HTERT RPE-1 (cell line): ENCODE results near the gene NBEA.

Experiments used
- in situ Hi-C: fragments of 300-500 bp; cut with MboI; formaldehyde crosslinking; loops from 4 replicates; pipeline ENCODE4 v1.14.3; 2020; ENCODE audit warnings: low sequenced_read_pairs

NBEA gene

DNA sequence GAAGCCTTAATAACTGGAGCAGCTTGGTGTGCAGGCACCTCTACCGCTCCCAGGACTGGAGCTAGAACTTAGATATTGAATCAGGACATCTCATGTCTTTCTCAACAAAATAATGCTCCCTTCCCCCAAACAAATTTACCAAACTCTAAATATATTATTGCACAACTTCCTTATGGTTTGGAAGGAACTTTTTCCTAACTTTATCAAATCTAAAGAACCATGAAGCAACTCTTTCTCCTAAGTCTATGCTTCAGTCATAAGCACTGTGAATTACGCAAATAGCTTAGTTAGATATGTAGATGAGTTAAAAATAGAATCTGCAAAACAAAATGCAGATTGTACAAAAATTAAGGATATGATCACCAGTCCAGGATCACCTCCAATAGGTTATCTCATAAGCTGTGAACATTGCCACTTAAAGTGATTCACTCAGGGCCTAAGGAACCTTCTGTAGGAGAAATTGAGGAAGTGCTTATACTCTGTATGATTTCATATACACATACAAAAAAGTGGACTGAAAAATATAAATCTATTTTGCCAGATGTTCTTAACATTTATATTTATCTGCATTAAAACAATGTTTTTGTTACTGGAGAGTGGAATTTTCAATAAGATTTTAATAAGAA, 554.8 kb downstream of the NBEA start:
- in situ Hi-C loops, result no loop called here

GRCh38 chr13:35498231-35498630, 556.2 kb downstream of the NBEA start:
- in situ Hi-C loops, result no loop called here

- in situ Hi-C loops, result no loop called here
Observed at GRCh38 chr13:35499196-35499662, 557.2 kb downstream of the NBEA start.

DNA sequence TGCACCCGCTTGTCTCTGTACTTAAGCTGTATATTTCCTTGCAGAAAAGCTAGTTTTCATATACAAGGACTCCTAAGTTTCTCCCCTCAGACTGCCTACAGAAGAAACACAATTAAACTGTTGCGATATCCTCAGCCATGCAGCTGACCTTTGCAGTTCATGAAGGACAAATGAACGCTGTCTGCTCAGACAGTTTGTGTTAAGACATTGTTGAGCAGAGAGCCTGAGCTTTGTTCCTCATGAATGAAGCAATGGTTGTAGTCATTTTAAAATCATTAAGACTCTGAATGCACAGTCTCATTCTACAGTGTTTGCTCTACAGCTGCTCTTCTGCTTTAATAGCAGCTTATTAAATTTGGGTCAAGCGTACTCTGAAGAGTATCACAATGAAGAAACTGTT, 557.6 kb downstream of the NBEA start:
- in situ Hi-C loops, result no loop called here

DNA sequence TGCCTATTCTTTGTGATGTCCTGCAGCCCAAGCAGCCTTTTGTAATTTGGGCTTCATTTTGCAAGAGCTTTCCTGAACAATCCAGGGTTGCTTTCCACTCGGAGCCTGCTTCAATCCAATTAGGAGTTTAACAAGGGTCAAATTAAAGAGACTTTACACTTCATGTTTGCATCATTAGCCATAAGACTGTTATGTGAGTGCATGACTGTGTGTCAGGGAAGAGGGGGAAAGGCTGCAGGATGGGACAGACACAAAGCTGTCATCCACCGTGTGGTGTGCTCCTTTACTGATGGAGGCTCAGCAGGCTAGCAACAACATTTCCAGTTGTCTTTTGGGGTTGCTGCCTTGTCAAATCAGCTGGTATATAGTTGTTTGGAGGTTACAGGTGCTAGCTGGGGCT, 558.1 kb downstream of the NBEA start:
- in situ Hi-C loops, result no loop called here

DNA sequence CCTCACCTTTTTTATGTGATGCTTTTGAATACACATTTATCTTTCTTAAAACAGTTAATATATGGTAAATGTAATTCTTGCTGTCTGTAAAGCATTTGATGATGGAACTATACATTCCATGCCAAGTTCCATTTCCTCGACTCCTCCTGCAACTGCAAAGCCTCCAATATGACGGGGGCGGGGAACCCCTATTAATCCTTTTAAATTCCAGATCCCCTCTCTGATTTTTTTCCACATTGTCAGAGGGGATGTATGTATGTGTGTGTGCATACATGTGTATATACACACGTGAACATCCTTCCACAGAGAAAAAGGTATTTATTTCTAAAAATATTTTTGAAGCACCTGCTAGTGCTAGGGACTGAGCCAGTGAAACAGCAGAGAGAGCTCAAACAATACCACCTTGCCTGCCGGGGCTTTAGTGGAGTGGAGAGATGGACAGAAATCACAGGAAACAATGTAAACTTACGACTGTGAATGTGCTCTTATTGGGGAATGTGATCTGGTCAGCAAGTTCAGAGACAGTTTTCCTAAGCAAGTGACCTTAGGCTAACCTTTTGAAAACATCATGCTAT, 559.7 kb downstream of the NBEA start:
- in situ Hi-C loops, result no loop called here

DNA sequence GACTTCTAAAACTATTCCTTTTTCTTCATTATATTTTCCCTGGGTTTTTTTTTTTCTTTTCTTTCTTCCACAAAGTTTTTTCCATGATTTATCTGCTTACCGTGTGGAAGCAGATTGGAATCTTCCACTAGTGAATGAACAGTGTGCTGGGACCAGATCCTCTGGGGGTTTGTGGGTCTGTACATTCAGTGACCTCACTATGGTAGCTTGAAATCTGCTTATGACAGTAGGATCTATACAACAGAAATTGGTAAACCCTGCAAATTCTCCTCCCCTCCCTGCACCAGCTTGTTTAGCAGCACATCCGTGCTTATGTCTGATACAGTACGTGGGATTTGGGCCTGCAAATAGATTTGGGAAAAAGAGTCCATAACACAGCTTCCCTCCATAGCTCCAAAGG, 560.4 kb downstream of the NBEA start:
- in situ Hi-C loops, result no loop called here

DNA sequence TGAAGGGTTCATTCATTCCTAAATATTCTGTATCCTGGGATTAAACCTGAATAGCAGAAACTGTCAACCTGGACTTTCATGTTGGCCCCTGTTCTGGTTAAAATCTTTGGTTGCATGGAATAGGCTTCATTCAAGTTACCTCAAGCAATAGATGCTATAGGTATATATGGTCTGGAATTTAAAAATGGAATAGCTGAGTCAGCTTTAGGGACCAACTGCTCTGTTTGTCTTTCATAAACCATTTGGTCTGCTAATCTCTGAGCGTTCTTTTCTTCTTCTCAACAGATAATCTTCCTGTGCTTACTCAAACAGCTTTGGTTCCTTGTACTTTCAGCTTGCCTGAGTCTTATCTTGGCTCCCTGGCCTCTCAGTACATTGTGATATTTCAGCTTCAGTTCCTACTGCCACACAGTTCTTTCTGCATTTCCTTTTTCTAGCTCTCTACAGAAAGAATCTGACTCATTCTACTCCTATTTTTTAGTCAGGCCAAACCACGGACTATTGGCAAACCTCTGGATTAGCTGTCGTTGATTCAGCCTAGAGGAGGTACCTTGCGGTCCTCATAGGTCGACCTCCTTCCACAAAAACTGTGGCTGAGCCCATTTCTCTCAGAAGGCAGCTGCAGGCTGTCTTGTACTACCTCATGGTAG, 570.3 kb downstream of the NBEA start:
- in situ Hi-C loops, result no loop called here

- in situ Hi-C loops, result no loop called here
Observed at GRCh38 chr13:35514061-35514477, 572.0 kb downstream of the NBEA start.

- in situ Hi-C loops, result no loop called here
Observed at GRCh38 chr13:35514801-35515502, 572.9 kb downstream of the NBEA start.

GRCh38 chr13:35518337-35518946, 576.4 kb downstream of the NBEA start:
- in situ Hi-C loops, result no loop called here

DNA sequence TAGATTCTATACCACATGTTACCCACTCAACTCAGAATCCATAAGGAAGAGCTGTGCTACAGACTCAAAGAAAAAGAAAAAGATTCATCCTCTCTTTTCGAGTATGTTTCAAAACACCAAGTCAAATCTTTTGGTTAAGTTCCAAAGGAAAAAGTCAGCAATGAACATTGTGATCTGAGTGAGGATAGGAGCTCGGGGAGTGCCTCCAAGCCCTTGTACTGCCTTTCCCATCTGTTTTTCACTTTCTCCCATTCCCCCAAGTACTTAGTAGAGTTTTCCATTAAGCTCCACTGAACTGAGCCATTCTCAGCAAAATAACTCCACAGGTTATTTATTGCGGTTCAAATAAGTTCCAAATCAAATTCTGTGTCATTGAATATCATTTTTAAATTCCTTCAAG, 582.1 kb downstream of the NBEA start:
- in situ Hi-C loops, result no loop called here

- in situ Hi-C loops, result no loop called here
Observed at GRCh38 chr13:35526577-35526976, 584.5 kb downstream of the NBEA start.

DNA sequence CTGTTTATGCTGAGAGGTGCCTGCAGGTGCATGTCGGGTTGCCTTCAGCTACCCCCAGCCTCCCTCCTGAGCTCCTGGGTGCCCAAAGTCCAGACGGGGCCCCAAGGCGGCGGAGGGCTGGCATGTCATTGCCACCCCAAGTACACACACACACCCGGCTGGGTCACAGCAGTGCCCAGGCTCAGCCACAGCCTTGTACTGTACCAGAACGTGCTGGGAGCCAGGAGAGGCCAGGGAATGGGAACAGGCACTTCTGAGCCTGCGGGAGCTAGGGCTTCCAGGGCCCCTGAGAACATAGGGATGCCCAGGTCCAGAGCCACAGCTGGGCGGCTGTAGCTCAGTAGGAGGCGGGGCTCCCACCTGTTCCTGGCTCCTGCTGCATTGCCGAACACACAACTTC, 585.4 kb downstream of the NBEA start:
- in situ Hi-C loops, result no loop called here

GRCh38 chr13:35530147-35530546, 588.1 kb downstream of the NBEA start:
- in situ Hi-C loops, result no loop called here

GRCh38 chr13:35530581-35530980, 588.5 kb downstream of the NBEA start:
- in situ Hi-C loops, result no loop called here

- in situ Hi-C loops, result no loop called here
Observed at GRCh38 chr13:35531526-35531925, 589.5 kb downstream of the NBEA start.

DNA sequence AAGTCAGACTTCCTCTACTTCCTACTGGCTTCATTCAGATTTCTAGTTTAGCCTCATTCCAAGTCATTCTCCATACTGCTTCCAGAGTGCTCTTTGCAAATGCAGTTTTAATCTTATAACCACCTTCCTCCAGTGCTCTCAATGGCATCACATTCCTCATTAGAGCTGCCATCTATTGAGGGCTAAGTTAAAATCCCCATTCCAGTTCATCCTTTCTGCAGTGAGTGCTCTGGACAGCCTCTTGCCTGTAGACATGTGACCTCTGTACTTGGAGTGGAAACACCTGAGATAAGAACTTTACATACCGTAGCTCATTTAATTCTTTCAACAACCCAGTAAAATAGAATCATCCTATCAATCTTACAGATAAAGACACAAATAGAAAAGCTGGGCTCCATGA, 592.3 kb downstream of the NBEA start:
- in situ Hi-C loops, result no loop called here

- in situ Hi-C loops, result no loop called here
Observed at GRCh38 chr13:35548790-35549189, 606.7 kb downstream of the NBEA start.

DNA sequence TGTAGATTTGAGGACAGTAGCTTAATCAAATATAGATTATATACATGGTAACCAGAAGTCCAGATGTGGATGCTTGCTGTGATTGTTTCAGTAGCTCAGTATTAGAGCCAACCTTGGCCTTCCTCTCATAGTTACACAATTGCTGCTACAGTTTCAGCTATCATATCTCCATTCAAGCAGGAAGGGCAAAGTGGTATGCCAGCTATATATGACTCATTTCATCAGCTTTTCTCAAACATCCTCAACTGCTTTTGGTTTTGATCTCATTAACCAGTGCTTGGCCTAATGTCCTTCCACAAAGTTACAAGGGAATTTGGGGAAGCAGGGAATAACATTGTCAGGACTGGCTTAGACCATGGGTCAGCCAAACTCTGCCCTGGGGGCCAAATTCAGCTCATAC, 607.4 kb downstream of the NBEA start:
- in situ Hi-C loops, result no loop called here

DNA sequence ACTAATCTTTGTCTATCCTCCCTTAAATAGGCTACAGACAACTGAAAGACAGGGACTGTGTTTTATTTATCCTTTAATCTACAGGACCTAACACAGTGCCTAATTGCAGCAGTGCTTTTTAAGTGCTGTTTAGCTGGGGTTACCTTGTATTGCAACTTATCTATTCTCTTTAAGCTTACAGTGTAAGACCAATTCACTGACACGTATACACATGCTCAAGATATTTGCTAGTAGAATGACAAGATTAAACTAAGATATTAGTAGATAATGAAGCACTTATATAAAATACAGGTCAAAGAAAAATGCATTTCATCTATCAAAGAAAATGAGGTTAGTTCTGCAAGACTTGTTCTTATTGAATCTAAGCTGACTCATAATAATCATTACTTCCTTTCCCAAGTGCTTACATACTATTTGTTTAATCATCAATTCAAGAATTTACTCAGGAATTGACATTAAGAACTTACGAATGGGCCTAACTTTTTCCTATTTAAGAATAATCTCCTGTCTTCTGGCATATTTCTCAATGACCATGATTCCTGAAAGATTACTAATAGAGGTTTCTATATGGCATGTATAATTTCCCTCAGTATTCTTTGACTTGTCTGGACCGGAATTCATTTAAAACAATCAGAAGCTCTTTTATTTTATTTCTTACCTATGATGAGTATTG, 610.2 kb downstream of the NBEA start:
- in situ Hi-C loops, result no loop called here
